Fibroblast of lung (primary cell): ENCODE results near the gene SHQ1.

Experiments used
- EZH2 ChIP-seq: IDR thresholded peaks from 2 replicates; pipeline ENCODE4 v1.5.1; 2012; ENCODE audit warnings: low read length, control low read depth, mild to moderate bottlenecking; ENCODE audit errors: missing control alignments
- TF ChIP-seq, protein P1 (sequence below), 2 donors: IDR thresholded peaks in 1 of 2; conservative IDR thresholded peaks in 1 of 2; 1 replicate in 1 of 2; 2 replicates in 1 of 2; pipeline ENCODE4 v1.5.1; 2011 to 2012; ENCODE audit warnings: low read length in 2 of 2, control low read depth in 1 of 2, inconsistent platforms in 1 of 2, low read depth in 1 of 2, mild to moderate bottlenecking in 1 of 2

DNA sequence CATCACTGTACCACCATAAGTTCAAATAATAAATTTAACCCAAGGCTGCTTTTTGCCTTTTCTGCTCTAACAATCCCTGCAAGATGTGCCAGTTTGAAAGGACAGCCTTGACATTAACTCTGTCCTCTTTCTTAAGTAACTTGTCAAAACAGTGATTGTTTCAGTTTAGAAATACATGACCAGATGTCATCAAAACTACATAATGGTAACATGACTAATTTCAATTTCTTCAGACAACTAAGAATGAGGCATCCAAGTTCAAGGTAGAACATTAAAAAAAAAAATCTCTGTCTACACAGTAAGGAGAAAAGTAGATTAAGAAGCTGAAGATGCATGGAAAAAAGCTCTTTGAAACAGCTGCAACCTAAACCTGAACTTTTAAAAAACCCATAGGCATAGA is 47.4 kb downstream of the SHQ1 start:
- TF ChIP-seq, protein P1, sequence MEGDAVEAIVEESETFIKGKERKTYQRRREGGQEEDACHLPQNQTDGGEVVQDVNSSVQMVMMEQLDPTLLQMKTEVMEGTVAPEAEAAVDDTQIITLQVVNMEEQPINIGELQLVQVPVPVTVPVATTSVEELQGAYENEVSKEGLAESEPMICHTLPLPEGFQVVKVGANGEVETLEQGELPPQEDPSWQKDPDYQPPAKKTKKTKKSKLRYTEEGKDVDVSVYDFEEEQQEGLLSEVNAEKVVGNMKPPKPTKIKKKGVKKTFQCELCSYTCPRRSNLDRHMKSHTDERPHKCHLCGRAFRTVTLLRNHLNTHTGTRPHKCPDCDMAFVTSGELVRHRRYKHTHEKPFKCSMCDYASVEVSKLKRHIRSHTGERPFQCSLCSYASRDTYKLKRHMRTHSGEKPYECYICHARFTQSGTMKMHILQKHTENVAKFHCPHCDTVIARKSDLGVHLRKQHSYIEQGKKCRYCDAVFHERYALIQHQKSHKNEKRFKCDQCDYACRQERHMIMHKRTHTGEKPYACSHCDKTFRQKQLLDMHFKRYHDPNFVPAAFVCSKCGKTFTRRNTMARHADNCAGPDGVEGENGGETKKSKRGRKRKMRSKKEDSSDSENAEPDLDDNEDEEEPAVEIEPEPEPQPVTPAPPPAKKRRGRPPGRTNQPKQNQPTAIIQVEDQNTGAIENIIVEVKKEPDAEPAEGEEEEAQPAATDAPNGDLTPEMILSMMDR (conservative IDR thresholded peaks at IDR 0.05 in 1 of 2, IDR thresholded peaks at IDR 0.05 in 1 of 2; ENCODE audit: low read depth in 1 of 2, low read length in 2 of 2): no peak
- TF ChIP-seq EZH2: no peak
